HEK293 (cell line): ENCODE results near the gene LIMA1.

ENCODE experiments used
- ATF2 ChIP-seq: fragments of 450-650 bp; formaldehyde crosslinking; IDR thresholded peaks from 2 replicates; pipeline ENCODE4 v1.5.1; 2016; ENCODE audit warnings: missing biosample characterization, missing genetic modification characterization, low read depth
- CTCF ChIP-seq: fragments of 450-650 bp; formaldehyde crosslinking; IDR thresholded peaks from 2 replicates; pipeline ENCODE4 v1.5.1; 2016; ENCODE audit warnings: missing biosample characterization, missing genetic modification characterization
- HOXC10 ChIP-seq: sonication (generic); formaldehyde crosslinking; IDR thresholded peaks from 2 replicates; pipeline ENCODE4 v1.8.1; 2023; ENCODE audit warnings: mild to moderate bottlenecking, missing genetic modification reagents
- INSM2 ChIP-seq: fragments of 450-650 bp; formaldehyde crosslinking; IDR thresholded peaks from 2 replicates; pipeline ENCODE4 v1.5.1; 2016; ENCODE audit warnings: missing biosample characterization, missing genetic modification characterization
- KLF16 ChIP-seq: fragments of 450-650 bp; formaldehyde crosslinking; IDR thresholded peaks from 2 replicates; pipeline ENCODE4 v1.5.1; 2017; ENCODE audit warnings: missing biosample characterization, missing genetic modification characterization
- OSR2 ChIP-seq: fragments of 450-650 bp; formaldehyde crosslinking; IDR thresholded peaks from 2 replicates; pipeline ENCODE4 v1.5.1; 2016; ENCODE audit warnings: missing biosample characterization, missing genetic modification characterization
- OVOL3 ChIP-seq: fragments of 450-650 bp; formaldehyde crosslinking; IDR thresholded peaks from 2 replicates; pipeline ENCODE4 v1.5.1; 2016; ENCODE audit warnings: missing biosample characterization, missing genetic modification characterization
- PBX3 ChIP-seq: sonication (generic); formaldehyde crosslinking; IDR thresholded peaks from 2 replicates; pipeline ENCODE4 v1.8.1; 2022; ENCODE audit warnings: mild to moderate bottlenecking, moderate library complexity, missing genetic modification reagents
- SCRT1 ChIP-seq: fragments of 450-650 bp; formaldehyde crosslinking; IDR thresholded peaks from 2 replicates; pipeline ENCODE4 v1.5.1; 2016; ENCODE audit warnings: missing biosample characterization, missing genetic modification characterization, borderline replicate concordance
- YY2 ChIP-seq: fragments of 450-650 bp; formaldehyde crosslinking; IDR thresholded peaks from 2 replicates; pipeline ENCODE4 v1.5.1; 2016; ENCODE audit warnings: missing biosample characterization, missing genetic modification characterization
- ZBTB20 ChIP-seq: fragments of 450-650 bp; formaldehyde crosslinking; IDR thresholded peaks from 2 replicates; pipeline ENCODE4 v1.5.1; 2016; ENCODE audit warnings: missing biosample characterization, missing genetic modification characterization
- ZFHX2 ChIP-seq: fragments of 450-650 bp; formaldehyde crosslinking; conservative IDR thresholded peaks from 2 replicates; pipeline ENCODE4 v1.5.1; 2016; ENCODE audit warnings: missing biosample characterization, missing genetic modification characterization
- ZFP41 ChIP-seq: fragments of 450-650 bp; formaldehyde crosslinking; IDR thresholded peaks from 2 replicates; pipeline ENCODE4 v1.5.1; 2016; ENCODE audit warnings: missing biosample characterization, missing genetic modification characterization, borderline replicate concordance
- ZNF121 ChIP-seq: fragments of 450-650 bp; formaldehyde crosslinking; IDR thresholded peaks from 2 replicates; pipeline ENCODE4 v1.5.1; 2016; ENCODE audit warnings: missing biosample characterization, missing genetic modification characterization
- ZNF184 ChIP-seq: fragments of 450-650 bp; IDR thresholded peaks from 2 replicates; pipeline ENCODE4 v1.5.1; 2018; ENCODE audit warnings: missing biosample characterization, mild to moderate bottlenecking, missing genetic modification characterization
- ZNF202 ChIP-seq: fragments of 450-650 bp; formaldehyde crosslinking; IDR thresholded peaks from 2 replicates; pipeline ENCODE4 v1.5.1; 2016; ENCODE audit warnings: missing biosample characterization, missing genetic modification characterization, borderline replicate concordance
- ZNF239 ChIP-seq: fragments of 450-650 bp; formaldehyde crosslinking; IDR thresholded peaks from 2 replicates; pipeline ENCODE4 v1.5.1; 2016; ENCODE audit warnings: missing biosample characterization, missing genetic modification characterization
- ZNF248 ChIP-seq: fragments of 450-650 bp; formaldehyde crosslinking; IDR thresholded peaks from 2 replicates; pipeline ENCODE4 v1.5.1; 2017; ENCODE audit warnings: missing biosample characterization, missing genetic modification characterization
- ZNF280D ChIP-seq: fragments of 450-650 bp; formaldehyde crosslinking; IDR thresholded peaks from 2 replicates; pipeline ENCODE4 v1.5.1; 2016; ENCODE audit warnings: missing biosample characterization, missing genetic modification characterization
- ZNF311 ChIP-seq: fragments of 450-650 bp; formaldehyde crosslinking; IDR thresholded peaks from 2 replicates; pipeline ENCODE4 v1.5.1; 2017; ENCODE audit warnings: missing biosample characterization, missing genetic modification characterization, borderline replicate concordance
- ZNF350 ChIP-seq: fragments of 450-650 bp; formaldehyde crosslinking; IDR thresholded peaks from 2 replicates; pipeline ENCODE4 v1.5.0; 2017; ENCODE audit warnings: missing biosample characterization, mild to moderate bottlenecking, missing genetic modification characterization
- ZNF423 ChIP-seq: fragments of 450-650 bp; formaldehyde crosslinking; IDR thresholded peaks from 2 replicates; pipeline ENCODE4 v1.5.1; 2016; ENCODE audit warnings: missing biosample characterization, missing genetic modification characterization
- ZNF555 ChIP-seq: fragments of 450-650 bp; formaldehyde crosslinking; conservative IDR thresholded peaks from 2 replicates; pipeline ENCODE4 v1.5.1; 2017; ENCODE audit warnings: missing biosample characterization, mild to moderate bottlenecking, missing genetic modification characterization, inconsistent platforms
- ZNF571 ChIP-seq: fragments of 450-650 bp; formaldehyde crosslinking; IDR thresholded peaks from 2 replicates; pipeline ENCODE4 v1.5.0; 2017; ENCODE audit warnings: missing biosample characterization, missing genetic modification characterization
- ZNF596 ChIP-seq: fragments of 450-650 bp; IDR thresholded peaks from 2 replicates; pipeline ENCODE4 v1.5.0; 2018; ENCODE audit warnings: missing biosample characterization, mild to moderate bottlenecking, missing genetic modification characterization, moderate library complexity
- ZNF670 ChIP-seq: fragments of 450-650 bp; formaldehyde crosslinking; IDR thresholded peaks from 2 replicates; pipeline ENCODE4 v1.5.1; 2016; ENCODE audit warnings: missing biosample characterization, missing genetic modification characterization, low read depth
- ZNF677 ChIP-seq: fragments of 450-650 bp; IDR thresholded peaks from 2 replicates; pipeline ENCODE4 v1.5.0; 2018; ENCODE audit warnings: missing biosample characterization, mild to moderate bottlenecking, missing genetic modification characterization, moderate library complexity
- ZNF768 ChIP-seq: fragments of 450-650 bp; formaldehyde crosslinking; IDR thresholded peaks from 2 replicates; pipeline ENCODE4 v1.5.1; 2018; ENCODE audit warnings: missing biosample characterization, mild to moderate bottlenecking, missing genetic modification characterization
- ZNF791 ChIP-seq: fragments of 450-650 bp; formaldehyde crosslinking; IDR thresholded peaks from 2 replicates; pipeline ENCODE4 v1.5.1; 2016; ENCODE audit warnings: missing biosample characterization, missing genetic modification characterization
- ZNF837 ChIP-seq: fragments of 450-650 bp; formaldehyde crosslinking; IDR thresholded peaks from 2 replicates; pipeline ENCODE4 v1.5.1; 2016; ENCODE audit warnings: missing biosample characterization, missing genetic modification characterization
- ZNF843 ChIP-seq: fragments of 450-650 bp; formaldehyde crosslinking; IDR thresholded peaks from 2 replicates; pipeline ENCODE4 v1.5.1; 2016; ENCODE audit warnings: missing biosample characterization, missing genetic modification characterization

Gene LIMA1

GRCh38 chr12:50221228-50222008 lies 61.9 kb downstream of the LIMA1 start (continued):
- TF ChIP-seq ZNF121 (tag by site-specific recombination), result no peak
- TF ChIP-seq YY2 (tag by site-specific recombination), result no peak
- TF ChIP-seq OVOL3 (tag by site-specific recombination), result peak; percentile 18; the same call in 1 of the 2 replicates
- no peak for TF ChIP-seq ZNF202 (tag by site-specific recombination)
- TF ChIP-seq ZNF596 (tag by site-specific recombination), result peak; percentile 71; the same call in 1 of the 2 replicates
- TF ChIP-seq OSR2 (tag by site-specific recombination), result peak; percentile 72
- TF ChIP-seq ZNF350 (tag by site-specific recombination), result no peak
- no peak for TF ChIP-seq ZNF791 (tag by site-specific recombination)
- TF ChIP-seq INSM2 (tag by site-specific recombination), result peak; percentile 88; the same call in 1 of the 2 replicates
- no peak; the same call in 1 of the 2 replicates for TF ChIP-seq ATF2
- TF ChIP-seq ZNF280D, result no peak
- TF ChIP-seq KLF16 (tag by site-specific recombination), result no peak
- no peak for TF ChIP-seq SCRT1
- TF ChIP-seq ZNF837 (tag by site-specific recombination), result no peak
- no peak for TF ChIP-seq ZNF239 (tag by site-specific recombination)
- TF ChIP-seq ZNF768 (tag by site-specific recombination), result no peak
- no peak for TF ChIP-seq ZNF677
- TF ChIP-seq ZNF311 (tag by site-specific recombination), result no peak
- TF ChIP-seq HOXC10 (CRISPR knock-in tag), result no peak
- peak; percentile 45 for TF ChIP-seq ZBTB20 (tag by site-specific recombination)
- TF ChIP-seq ZNF670, result no peak
- no peak for TF ChIP-seq CTCF (tag by site-specific recombination)
- TF ChIP-seq ZNF184 (tag by site-specific recombination), result peak; percentile 64
- no peak for TF ChIP-seq ZNF248 (tag by site-specific recombination)
- peak; percentile 81; the same call in 1 of the 2 replicates for TF ChIP-seq ZNF843 (tag by site-specific recombination)
- no peak for TF ChIP-seq ZNF555 (tag by site-specific recombination)
- TF ChIP-seq ZFHX2, result no peak
- no peak for TF ChIP-seq PBX3
- TF ChIP-seq ZNF423 (tag by site-specific recombination), result 0 out of 2 replicates have a peak, but pooled peaks have one; percentile 53
- no peak for TF ChIP-seq ZNF571 (tag by site-specific recombination)
- no peak for TF ChIP-seq ZFP41
